Prostate gland (tissue), 2 donors: ENCODE data around the gene PSMD13. TPM values are rescaled to one million over a fixed set of nuclear protein-coding genes. Genes with fewer than 3 reads are reported as not detected.

Experiments used
- DNase-seq: peaks from one replicate; pipeline ENCODE4 v3.0.0-alpha.2; 2019; ENCODE audit warnings: low spot score
- H3K27ac ChIP-seq, 2 donors: fragments of 200-600 bp; sonication (generic); 2 replicates each; pipeline ENCODE4 v1.5.1; 2017 to 2019
- H3K27me3 ChIP-seq: fragments of 200-600 bp; sonication (generic); replicated peaks from 2 replicates; pipeline ENCODE4 v1.5.1; 2019; ENCODE audit not compliant: insufficient read depth
- H3K36me3 ChIP-seq, 2 donors: fragments of 200-600 bp; sonication (generic); 1 replicate in 1 of 2; 2 replicates in 1 of 2; pipeline versions ENCODE4 v1.5.1 to v1.8.1; 2017 to 2019
- H3K4me1 ChIP-seq: fragments of 200-600 bp; sonication (generic); replicated peaks from 2 replicates; pipeline ENCODE4 v1.5.1; 2019
- H3K4me3 ChIP-seq, 2 donors: fragments of 200-600 bp; sonication (generic); 2 replicates each; pipeline ENCODE4 v1.5.1; 2017 to 2019
- H3K9me3 ChIP-seq: fragments of 200-600 bp; sonication (generic); 2 replicates; pipeline ENCODE4 v1.5.1; 2017
- POLR2A ChIP-seq: fragments of 450-650 bp; IDR thresholded peaks from one replicate; pipeline ENCODE4 v1.6.1; 2016; ENCODE audit warnings: antibody characterized with exemption, mild to moderate bottlenecking
- POLR2AphosphoS5 ChIP-seq: sonication (generic); formaldehyde crosslinking; IDR thresholded peaks from one replicate; pipeline ENCODE4 v1.6.1; 2017; ENCODE audit warnings: antibody characterized with exemption
- WGBS: methylation state at CpG from one replicate; pipeline ENCODE4 v1.1.5; 2018; 5-methylcytosine and 5-hydroxymethylcytosine counted together
- intact Hi-C: fragments of 100-400 bp; cut with DNase I; formaldehyde crosslinking; loops from one replicate; pipeline ENCODE4 v1.14.2; 2022
- total RNA-seq, 2 donors: library from RNA; depleted of rRNA; stranded (reverse); fragments of >200 nt; gene quantifications; one replicate each; pipeline ENCODE4 v1.1.0, GENCODE V29; 2016
- TF ChIP-seq, protein P1 (sequence below), 4 experiments: fragments of 200-600 bp in 2 of 4; fragments of 450-650 bp in 2 of 4; sonication (generic) in 2 of 4; IDR thresholded peaks; 1 replicate in 3 of 4; 2 replicates in 1 of 4; pipeline ENCODE4 v1.5.1; 2016 to 2019; ENCODE audit warnings: antibody characterized with exemption in 4 of 4, mild to moderate bottlenecking in 2 of 4, moderate library complexity in 2 of 4

PSMD13 gene
- total RNA-seq, 2 donors from 2014 or later = 87.4 to 129 TPM

DNA sequence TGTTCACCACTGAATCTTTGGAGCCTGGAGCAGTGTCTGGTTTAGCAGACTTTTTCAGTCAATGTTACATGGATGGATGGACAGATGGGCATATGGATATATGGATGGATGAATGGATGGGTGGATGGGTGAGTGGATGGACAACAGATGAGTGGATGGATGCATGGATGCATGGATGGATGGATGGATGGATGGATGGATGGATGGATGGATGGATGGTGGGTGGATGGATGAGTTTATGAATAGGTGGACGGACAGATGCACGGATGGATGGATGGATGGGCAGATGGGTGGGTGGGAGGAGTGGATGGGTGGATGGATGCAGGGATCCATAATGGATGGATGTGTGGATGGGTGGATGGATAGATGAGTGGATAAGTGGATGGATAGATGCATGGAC lies 19.0 kb downstream of the PSMD13 start:
- H3K36me3 ChIP-seq = no peaks in the 10 kb centered on the region
- no peak overlapping the region for H3K27ac ChIP-seq
- H3K27me3 ChIP-seq = no peaks in the 10 kb centered on the region
- no peaks in the 10 kb centered on the region for H3K4me1 ChIP-seq
- intact Hi-C loops = no loop called here
- no peak overlapping the region for H3K4me3 ChIP-seq
- DNase-seq = no peak
- H3K9me3 ChIP-seq = no peaks in the 10 kb centered on the region
- WGBS = 93% methylated on average over 2 of the region's 2 CpGs
- TF ChIP-seq POLR2A (no peak), POLR2AphosphoS5 (no peak)
- TF ChIP-seq, protein P1, sequence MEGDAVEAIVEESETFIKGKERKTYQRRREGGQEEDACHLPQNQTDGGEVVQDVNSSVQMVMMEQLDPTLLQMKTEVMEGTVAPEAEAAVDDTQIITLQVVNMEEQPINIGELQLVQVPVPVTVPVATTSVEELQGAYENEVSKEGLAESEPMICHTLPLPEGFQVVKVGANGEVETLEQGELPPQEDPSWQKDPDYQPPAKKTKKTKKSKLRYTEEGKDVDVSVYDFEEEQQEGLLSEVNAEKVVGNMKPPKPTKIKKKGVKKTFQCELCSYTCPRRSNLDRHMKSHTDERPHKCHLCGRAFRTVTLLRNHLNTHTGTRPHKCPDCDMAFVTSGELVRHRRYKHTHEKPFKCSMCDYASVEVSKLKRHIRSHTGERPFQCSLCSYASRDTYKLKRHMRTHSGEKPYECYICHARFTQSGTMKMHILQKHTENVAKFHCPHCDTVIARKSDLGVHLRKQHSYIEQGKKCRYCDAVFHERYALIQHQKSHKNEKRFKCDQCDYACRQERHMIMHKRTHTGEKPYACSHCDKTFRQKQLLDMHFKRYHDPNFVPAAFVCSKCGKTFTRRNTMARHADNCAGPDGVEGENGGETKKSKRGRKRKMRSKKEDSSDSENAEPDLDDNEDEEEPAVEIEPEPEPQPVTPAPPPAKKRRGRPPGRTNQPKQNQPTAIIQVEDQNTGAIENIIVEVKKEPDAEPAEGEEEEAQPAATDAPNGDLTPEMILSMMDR (IDR thresholded peaks at IDR 0.05) = no peak

DNA sequence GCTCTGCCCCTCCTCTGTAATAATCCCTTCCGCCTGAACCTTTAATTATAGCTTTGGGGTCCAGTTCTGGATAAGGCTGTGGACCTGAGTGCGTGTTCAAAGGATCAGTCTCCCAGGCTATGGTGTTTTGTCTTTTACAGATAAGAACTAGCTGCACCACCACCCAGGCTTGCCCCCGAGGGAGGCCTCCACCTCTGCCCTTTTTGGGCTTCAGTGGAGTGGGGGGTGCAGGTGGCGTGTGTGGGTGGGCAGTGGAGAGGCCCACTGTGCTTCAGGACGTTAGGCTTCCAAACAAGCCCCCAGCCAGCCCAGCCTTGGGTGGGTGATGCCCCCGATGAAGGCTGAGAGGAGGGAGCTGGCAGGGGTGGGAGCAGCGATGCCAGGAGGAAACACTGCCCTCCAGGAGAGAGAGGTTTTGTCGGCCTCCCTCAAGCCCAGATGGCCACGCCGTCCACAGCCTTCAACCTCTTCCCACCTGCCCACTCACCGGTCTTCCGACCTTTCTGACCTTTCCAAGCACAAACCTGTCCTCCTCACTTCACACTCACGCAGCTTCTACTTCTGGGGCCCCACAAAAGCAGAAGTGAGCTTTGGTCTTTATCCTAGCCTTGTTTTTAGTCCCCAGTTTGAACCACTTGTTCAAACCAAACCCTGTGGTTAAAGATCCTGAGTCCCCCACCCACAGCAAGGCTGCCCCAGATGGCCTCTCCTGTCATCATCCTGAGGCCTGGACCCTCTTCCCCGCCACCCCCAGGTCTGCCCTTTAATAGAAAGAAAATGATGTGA lies 20.4 kb downstream of the PSMD13 start:
- no peak overlapping the region for H3K4me3 ChIP-seq
- TF ChIP-seq, protein P1 (IDR thresholded peaks at IDR 0.05) = no peak
- TF ChIP-seq POLR2AphosphoS5 = no peak
- no peak for TF ChIP-seq POLR2A
- intact Hi-C loops = no loop called here
- WGBS = 85% methylated on average over 14 of the region's 14 CpGs
- H3K4me1 ChIP-seq = no peaks in the 10 kb centered on the region
- no peak for DNase-seq
- H3K9me3 ChIP-seq = no peaks in the 10 kb centered on the region
- H3K27me3 ChIP-seq = no peaks in the 10 kb centered on the region
- H3K36me3 ChIP-seq = no peaks in the 10 kb centered on the region
- H3K27ac ChIP-seq = no peak overlapping the region

DNA sequence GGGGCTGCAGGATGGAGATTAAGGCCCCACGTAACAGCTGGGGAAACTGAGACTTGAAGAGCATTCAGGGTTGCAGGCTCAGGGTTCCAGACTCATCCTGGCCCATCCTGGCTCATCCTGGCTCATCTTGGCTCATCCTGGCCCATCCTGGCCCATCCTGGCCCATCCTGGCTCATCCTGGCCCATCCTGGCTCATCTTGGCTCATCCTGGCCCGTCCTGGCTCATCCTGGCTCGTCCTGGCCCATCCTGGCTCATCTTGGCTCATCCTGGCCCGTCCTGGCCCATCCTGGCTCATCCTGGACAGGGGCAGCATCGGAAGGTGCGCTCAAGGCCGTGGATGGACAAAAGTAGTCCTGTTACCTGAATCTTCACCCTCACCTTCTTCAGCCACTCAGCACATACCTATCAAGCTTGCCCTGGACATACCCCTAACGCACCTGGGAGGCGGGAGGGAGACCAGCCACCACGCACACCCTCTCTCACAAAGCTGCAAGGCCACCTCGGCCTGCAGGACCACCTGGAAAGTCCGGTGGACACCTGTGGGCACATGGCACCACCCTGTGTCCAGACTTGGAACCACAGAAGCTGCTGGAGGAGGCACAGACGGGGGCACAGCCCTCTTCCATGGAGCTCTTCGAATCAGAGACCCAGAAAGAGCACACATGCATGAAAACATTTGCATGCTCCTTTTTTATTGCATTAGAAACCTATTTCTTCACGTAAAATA lies 21.2 kb downstream of the PSMD13 start:
- Histone ChIP-seq H3K36me3 (no peaks in the 10 kb centered on the region), H3K4me3 (no peak overlapping the region), H3K27me3 (no peaks in the 10 kb centered on the region), H3K9me3 (no peaks in the 10 kb centered on the region), H3K27ac (no peak overlapping the region), H3K4me1 (no peaks in the 10 kb centered on the region)
- intact Hi-C loops = no loop called here
- 70% methylated on average over 15 of the region's 15 CpGs for WGBS
- TF ChIP-seq POLR2A (no peak), POLR2AphosphoS5 (no peak)
- TF ChIP-seq, protein P1 (IDR thresholded peaks at IDR 0.05) = peak in 2 of 4 experiments; percentile 12 to 29
- DNase-seq = no peak

DNA sequence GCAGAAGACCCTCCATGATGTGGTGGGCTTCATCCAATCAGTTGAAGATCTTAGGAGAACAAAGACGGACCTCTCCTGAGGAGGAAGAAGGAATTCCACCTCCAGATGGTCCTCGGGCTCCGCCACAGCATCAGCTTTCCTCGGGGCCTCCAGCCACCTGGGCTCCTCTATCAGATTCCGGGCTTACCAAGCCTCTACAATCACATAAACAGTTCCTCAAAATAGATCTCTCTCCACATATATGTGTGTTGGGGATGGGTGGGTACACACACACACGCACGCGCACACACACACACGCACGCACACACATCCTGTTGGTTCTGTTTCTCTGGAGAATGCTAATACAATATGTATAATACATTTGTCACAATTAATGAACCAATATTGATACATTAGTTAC lies 22.6 kb downstream of the PSMD13 start:
- intact Hi-C loops = no loop called here
- TF ChIP-seq POLR2AphosphoS5 = no peak
- TF ChIP-seq, protein P1 (IDR thresholded peaks at IDR 0.05) = no peak
- no peak for TF ChIP-seq POLR2A
- Histone ChIP-seq H3K4me3 (no peak overlapping the region), H3K27ac (no peak overlapping the region), H3K9me3 (no peaks in the 10 kb centered on the region), H3K36me3 (no peaks in the 10 kb centered on the region), H3K27me3 (no peaks in the 10 kb centered on the region), H3K4me1 (no peaks in the 10 kb centered on the region)
- 82% methylated on average over 10 of the region's 10 CpGs for WGBS
- DNase-seq = no peak
